WI38 (cell line): ENCODE measurements around the gene NHSL2.

Experiments used
- H3K4me3 ChIP-seq: 2 replicates; pipeline ENCODE4 v1.5.1; 2011; ENCODE audit warnings: low read depth, mild to moderate bottlenecking, control low read depth, low read length
- CTCF ChIP-seq: IDR thresholded peaks from 2 replicates; pipeline ENCODE4 v1.5.1; 2012; ENCODE audit warnings: low read depth, mild to moderate bottlenecking, control low read depth, low read length

The NHSL2 gene

GRCh38 chrX:71997320-71997719, 86.7 kb downstream of the NHSL2 start:
- no peak for TF ChIP-seq CTCF
- no peak overlapping the region for H3K4me3 ChIP-seq

- TF ChIP-seq CTCF: peak; percentile 57
- no peak overlapping the region for H3K4me3 ChIP-seq
These were observed 88.3 kb downstream of the NHSL2 start for GRCh38 chrX:71998836-71999509.

DNA sequence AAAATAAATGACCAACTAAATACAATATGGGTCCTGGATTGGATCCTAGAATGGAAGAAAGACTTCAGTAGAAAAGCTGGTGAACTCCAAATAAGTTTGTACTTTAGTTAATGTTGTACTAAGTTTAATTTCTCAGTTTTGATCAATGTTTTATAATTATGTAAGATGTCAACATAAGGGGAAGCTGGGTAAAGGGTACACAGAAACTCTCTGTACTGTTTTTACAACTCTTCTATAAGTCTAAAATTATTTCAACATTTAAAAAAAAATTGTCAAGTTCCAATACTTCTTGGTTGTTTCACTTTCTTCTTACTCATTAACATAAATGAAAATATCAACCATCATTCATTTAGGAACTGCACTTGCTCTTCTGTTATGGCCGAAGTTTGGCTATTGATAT, 88.9 kb downstream of the NHSL2 start:
- no peak overlapping the region for H3K4me3 ChIP-seq
- TF ChIP-seq CTCF: no peak

- no peak overlapping the region for H3K4me3 ChIP-seq
- no peak for TF ChIP-seq CTCF
These were observed 90.8 kb downstream of the NHSL2 start for GRCh38 chrX:72001471-72001870.

DNA sequence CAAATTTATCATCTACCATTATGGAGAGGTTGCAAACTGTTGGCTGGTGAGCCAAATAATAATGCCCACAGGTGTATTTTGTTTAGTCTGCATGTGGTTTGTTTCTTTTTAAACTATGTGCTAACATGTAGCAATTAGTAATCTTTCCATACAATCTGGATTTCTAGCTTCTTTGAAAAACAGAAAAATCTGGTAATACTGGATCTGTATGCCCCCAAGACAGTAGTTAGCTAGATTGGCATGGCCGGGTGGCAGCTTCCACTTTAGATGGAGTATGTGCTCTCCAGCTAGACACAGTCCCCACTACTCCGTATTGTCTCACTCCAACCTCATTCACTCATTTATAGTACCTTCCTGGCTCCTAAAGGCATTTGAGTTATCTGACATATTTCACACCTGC, 91.3 kb downstream of the NHSL2 start:
- H3K4me3 ChIP-seq: no peak overlapping the region
- no peak for TF ChIP-seq CTCF

DNA sequence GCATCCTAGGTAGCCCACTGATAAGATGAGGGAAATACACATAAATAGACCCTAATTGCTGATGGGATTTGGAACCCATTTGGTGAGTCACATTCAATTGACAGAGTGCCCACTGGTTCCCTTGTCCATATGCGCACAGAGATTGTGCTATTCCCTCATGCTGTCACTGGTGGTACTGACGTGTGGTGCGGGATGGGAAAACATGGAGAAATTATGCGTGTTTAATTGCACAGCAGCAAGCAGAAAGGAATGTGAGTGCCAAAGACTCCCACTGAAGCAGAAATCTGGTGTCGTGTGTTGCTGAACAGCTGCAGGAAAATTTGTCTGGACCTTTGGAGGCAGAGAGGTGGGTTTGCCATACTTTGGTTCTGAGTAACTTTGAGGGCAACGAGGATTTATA, 92.2 kb downstream of the NHSL2 start:
- TF ChIP-seq CTCF: no peak
- no peak overlapping the region for H3K4me3 ChIP-seq

- no peak overlapping the region for H3K4me3 ChIP-seq
These were observed 93.4 kb downstream of the NHSL2 start for GRCh38 chrX:72003811-72004750.

More at GRCh38 chrX:72003811-72004750, 93.4 kb downstream of the NHSL2 start:
- no peak for TF ChIP-seq CTCF
